GM18867 (cell line): Measurements from ENCODE around the gene EPAS1.

ENCODE experiments used
- ATAC-seq: cut with Tn5 transposase; IDR thresholded peaks from one replicate; pipeline ENCODE4 v1.9.1; 2021; ENCODE audit warnings: mild to moderate bottlenecking, moderate library complexity; ENCODE audit not compliant: unreplicated experiment

EPAS1 gene

GRCh38 chr2:46273225-46273863 is 23.9 kb upstream of the EPAS1 start:
- no peak for ATAC-seq

GRCh38 chr2:46273919-46274318 is 23.3 kb upstream of the EPAS1 start:
- ATAC-seq: no peak

DNA sequence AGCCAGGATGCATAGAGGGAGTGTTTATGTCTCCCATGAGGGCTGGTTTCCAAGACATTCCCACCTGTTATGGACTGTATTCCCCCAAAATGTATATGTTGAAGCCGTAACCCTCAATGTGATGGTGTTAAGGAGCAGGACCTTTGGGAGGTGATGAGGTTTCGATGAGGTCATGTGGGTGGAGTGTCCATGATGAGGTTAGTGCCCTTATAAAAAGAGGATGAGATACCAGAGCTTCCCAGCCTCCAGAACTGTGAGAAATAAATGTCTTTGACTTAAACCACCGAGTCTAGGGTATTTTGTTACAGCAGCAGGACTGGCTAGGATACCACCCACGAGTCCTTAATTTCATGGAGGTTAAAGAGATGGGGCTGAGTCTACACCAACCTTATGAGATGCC is 22.6 kb upstream of the EPAS1 start:
- no peak for ATAC-seq

- no peak for ATAC-seq
These were observed 21.2 kb upstream of the EPAS1 start for GRCh38 chr2:46275995-46276394.

DNA sequence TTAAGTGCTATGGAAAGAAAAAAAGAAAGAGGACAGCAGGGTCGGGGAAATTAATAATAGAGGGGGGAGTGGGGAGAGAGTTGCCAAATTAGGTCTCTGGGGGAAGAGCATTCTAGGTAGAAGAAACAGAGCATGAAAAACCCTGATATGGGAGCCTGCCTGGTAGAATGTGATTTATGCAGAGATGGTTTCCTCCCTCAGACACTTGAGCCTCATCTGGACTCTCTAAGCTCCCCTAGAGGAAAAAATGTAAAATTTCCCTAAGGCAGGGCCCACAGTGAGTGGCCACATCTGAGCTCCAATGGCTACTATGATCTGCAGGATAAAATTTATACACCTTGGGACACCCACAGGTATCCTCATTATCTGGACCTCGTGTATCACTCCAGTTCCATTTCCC is 20.6 kb upstream of the EPAS1 start:
- no peak for ATAC-seq

GRCh38 chr2:46277431-46278190 is 19.6 kb upstream of the EPAS1 start:
- ATAC-seq: no peak

DNA sequence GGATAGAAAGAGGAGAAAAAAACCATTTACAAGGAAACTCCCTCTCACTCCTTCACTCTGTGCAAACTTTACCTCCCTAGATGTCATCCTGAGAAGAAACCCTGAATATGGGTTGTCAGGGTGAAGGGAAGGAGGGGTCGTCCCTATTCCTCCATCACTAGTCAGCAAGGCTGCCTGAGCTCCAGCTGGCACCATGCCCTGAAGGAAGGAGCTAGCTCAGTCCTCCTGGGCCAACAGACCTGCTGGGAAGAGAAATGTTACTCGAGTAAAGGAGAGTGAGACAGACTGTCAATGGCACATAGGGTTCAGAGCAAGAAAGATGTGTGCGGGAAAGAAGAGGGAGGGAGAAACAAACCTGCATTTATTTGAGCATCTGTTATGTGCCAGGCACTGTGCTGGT is 18.3 kb upstream of the EPAS1 start:
- no peak for ATAC-seq

DNA sequence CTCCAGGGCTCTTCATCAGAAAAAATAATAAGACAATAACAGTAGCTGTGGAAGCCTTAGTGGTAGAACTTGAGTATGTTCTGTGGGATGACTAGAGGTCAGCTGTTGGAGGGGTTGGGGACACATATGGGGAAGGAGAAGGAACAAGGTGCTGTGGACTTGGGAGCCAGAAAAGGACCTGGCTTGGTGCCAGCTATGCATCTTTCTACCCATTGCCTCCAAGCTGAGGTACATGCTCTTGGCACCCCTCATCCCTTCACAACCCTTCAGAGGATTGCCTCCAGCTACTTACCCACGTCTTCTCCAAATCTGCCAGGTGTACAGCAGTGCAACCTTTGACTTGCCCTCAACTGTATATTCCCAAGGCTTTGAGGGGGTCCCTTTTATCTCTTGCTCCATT is 15.3 kb upstream of the EPAS1 start:
- ATAC-seq: no peak

DNA sequence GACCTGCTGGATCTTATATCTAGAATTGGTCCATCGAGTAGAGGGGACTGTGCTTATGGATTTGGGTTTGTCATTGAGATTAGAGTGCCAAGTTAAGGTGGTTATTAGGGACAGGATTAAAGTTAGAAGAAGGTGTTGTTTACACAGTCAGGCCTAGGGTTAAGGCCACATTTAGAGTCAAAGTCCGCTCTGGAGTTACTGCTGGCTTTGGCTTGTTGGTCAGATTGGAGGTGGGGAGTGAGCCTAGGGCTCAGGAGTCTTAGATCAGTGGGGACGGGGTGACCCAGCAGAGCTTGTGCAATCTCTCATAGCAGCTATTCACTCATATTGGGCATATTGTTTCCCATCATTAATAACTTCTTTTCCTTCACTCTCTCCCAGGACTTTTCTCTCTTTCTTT is 13.5 kb upstream of the EPAS1 start:
- no peak for ATAC-seq

GRCh38 chr2:46284260-46284659 is 12.9 kb upstream of the EPAS1 start:
- no peak for ATAC-seq

DNA sequence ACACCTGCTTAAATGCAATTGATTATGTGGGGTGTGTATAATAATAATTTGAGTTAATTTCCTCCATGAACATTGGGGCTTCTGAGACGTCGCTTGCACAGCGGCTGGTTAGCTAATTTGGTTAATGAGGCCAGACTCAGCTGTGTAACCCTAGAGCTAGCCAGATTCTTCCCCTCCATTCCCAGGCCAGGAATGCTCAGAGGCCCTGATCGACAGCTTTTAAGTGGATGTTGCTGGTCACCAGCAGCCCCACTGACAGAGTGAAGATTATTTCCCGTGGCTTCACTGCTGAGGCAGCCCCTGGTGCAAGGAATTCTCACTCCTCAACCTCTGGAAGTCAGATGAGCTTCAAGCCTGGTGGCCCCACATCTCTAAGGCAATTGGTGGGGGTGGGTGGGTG is 12.4 kb upstream of the EPAS1 start:
- no peak for ATAC-seq

DNA sequence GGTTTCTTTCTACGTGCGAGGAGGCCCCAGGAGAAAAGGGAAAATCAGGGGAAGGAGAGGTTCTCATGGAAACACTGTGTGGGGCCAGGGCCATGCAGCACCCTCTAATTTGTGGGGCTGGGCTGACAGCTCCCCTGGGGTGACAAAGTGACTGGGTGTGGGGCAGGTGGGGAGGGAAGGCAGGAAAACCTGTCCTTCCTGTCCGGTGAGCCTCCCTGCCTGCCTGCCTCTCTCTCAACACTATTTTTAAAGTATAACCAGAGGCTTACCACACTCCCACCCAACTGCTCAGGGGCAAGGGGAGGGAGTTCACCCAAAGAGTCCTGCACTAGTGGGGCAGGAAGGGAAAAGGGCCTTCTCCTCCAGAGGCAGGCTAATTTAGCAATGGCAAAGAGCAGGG is 10.5 kb upstream of the EPAS1 start:
- no peak for ATAC-seq

DNA sequence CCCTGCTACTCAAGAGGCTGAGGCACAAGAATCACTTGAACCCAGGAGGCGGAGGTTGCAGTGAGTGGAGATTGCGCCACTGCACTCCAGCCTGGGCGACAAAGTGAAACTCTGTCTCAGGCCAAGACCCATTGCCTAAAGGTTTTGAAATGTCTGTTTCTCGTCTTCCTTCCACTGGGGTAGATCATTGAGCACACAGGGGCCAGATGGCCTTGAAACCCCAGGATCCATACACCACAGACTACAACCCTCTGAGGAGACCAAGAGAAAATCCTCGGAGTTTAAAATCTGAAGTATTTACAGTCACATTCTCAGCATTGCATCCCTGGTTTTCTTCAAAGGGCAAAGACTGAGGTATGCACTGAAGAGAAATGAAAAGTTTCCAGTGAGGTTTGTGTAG is 7.1 kb upstream of the EPAS1 start:
- ATAC-seq: no peak

DNA sequence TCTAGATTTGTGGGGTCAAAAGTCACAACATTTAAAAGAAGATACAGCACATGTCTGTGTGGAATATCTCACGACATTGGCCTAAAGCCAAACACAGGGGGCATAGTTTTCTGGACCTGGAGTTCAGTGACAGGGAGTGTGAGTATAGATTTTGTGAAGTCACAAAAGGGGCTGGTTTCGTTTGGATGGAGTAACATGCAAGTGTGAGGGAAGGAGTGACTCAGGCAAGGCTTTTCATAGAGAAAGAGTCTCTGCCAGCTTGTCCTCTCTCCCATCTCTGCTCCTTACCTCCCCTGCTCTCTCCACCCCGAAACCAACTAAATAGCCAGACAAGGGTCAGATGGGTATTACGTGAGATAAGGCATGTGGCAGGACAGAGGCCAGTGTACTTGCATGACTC is 3.7 kb upstream of the EPAS1 start:
- no peak for ATAC-seq

- no peak for ATAC-seq
These were observed 2.9 kb upstream of the EPAS1 start for GRCh38 chr2:46294176-46294836.

DNA sequence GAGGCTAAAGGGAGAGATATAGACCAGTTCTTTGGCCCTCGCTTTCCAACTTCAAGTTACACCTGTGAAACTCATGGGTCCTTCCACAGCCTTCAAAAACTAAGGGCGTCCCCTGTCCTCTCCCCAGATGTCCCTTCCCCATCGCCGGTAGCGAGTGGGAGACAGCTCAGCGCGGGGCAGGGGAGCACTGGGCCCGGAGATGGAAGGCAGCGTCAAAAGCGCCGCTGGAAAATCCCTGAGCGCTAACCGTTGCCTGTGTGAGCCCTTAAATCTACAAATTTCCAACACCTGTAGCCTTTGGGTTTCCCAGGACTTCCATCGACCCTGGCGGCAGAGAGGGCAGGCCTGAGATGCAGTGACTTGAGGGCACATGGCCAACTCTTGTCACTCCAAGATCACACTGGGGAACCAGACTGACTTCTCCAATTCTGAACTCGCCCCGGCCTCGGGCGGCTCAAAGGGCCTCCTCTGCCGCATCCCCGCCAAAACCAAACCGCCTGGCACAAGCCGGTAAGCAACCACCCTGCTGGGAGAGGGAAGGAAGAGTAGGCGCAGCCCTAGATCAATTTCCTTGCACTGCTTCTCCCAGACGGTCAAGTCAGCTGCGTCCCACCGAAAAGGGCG is 879 bp upstream of the EPAS1 start:
- no peak for ATAC-seq

- ATAC-seq: peak; percentile 52
These were observed 502 bp downstream of the EPAS1 start for GRCh38 chr2:46297546-46298271.

DNA sequence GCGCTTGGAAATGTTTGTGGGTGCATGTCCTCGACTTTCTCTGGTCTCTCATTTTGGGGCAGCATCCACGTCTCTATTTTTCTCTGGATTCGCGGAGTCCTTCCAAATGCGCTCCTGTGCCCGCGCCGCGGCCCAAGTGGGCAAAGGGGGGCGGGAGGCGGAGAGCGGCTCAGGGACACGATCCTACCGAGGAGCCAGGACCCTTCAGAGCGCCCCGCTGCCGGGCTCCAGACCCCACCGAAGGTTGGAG is 990 bp downstream of the EPAS1 start:
- ATAC-seq: no peak

- ATAC-seq: no peak
These were observed 1.5 kb downstream of the EPAS1 start for GRCh38 chr2:46298522-46299353.
